Psoas muscle (tissue), 8 donors: ENCODE data around the gene ASIC4. TPM values are rescaled to one million over a fixed set of nuclear protein-coding genes. Genes with fewer than 3 reads are reported as not detected.

Source experiments
- ATAC-seq, 4 donors: fragments of 200-7000 bp; cut with Tn5 transposase; one replicate each; pipeline ENCODE4 v1.9.1; 2020; ENCODE audit warnings: moderate library complexity in 3 of 4, mild to moderate bottlenecking in 2 of 4
- DNase-seq, 2 donors: peaks; one replicate each; pipeline ENCODE4 v3.0.0-alpha.2; 2020
- H3K27ac ChIP-seq: fragments of 200-600 bp; one replicate; pipeline ENCODE4 v1.8.0; 2022
- H3K27me3 ChIP-seq, 3 donors: fragments of 200-600 bp in 1 of 3; one replicate each; pipeline versions ENCODE4 v1.6.1 to v1.8.0; 2013 to 2022; ENCODE audit warnings: low read length in 2 of 3, mild to moderate bottlenecking in 2 of 3, moderate library complexity in 1 of 3; ENCODE audit not compliant: insufficient read depth in 3 of 3
- H3K36me3 ChIP-seq, 2 donors: fragments of 200-600 bp in 1 of 2; one replicate each; pipeline versions ENCODE4 v1.6.1 to v1.8.0; 2013 to 2022; ENCODE audit warnings: low read depth in 1 of 2, mild to moderate bottlenecking in 1 of 2, moderate library complexity in 1 of 2; ENCODE audit not compliant: insufficient read depth in 1 of 2
- H3K4me1 ChIP-seq: fragments of 200-600 bp; one replicate; pipeline ENCODE4 v1.8.0; 2022
- H3K4me3 ChIP-seq: fragments of 200-600 bp; one replicate; pipeline ENCODE4 v1.8.0; 2022; ENCODE audit warnings: mild to moderate bottlenecking
- H3K9me3 ChIP-seq: fragments of 200-600 bp; one replicate; pipeline ENCODE4 v1.8.0; 2022
- WGBS, 3 donors: extraction: QIAGEN DNeasy Blood & Tissue Kit; methylation state at CpG; one replicate each; pipeline versions ENCODE4 v1.1.6 to v1.1.7; 2013; 5-methylcytosine and 5-hydroxymethylcytosine counted together
- intact Hi-C, 2 donors: fragments of 100-400 bp; cut with DNase I; formaldehyde crosslinking; loops; one replicate each; pipeline versions ENCODE4 v1.11.0 to v1.14.2; 2022
- polyA plus RNA-seq, 3 donors: library from polyadenylated mRNA; stranded (reverse); fragments of 200-250 nt; gene quantifications; one replicate each; pipeline ENCODE4 v1.2.3, GENCODE V29; 2013
- total RNA-seq, 4 donors: library from RNA; stranded (reverse); fragmentation: NEBNext Ultra II Directional in 2 of 4; extraction: Animal tissue kit (Norgen Biotek cat#: 25700) in 2 of 4; gene quantifications; one replicate each; pipeline versions ENCODE4 v1.2.1 to v1.2.4, GENCODE V29; 2021 to 2023
- TF ChIP-seq, protein P1 (sequence below): fragments of 200-600 bp; IDR thresholded peaks from one replicate; pipeline ENCODE4 v1.8.0; 2022; ENCODE audit warnings: antibody characterized with exemption
- donor health status: healthy with polysubstance abuse.
- donor health status: DM: no; HTN: no; CAD: no; lungs with moderate emphysema.
- donor health status: Bipolar disorder and iron deficiency.
- donor health status: healthy.
- donor health status: DM: yes; HTN: yes; CAD: no.
- donor health status: DM: no; HTN: no; CAD: no.
- donor health status: DM: no; HTN: no; CAD: no.
- donor health status: DM: yes; HTN: yes; CAD: no.

Gene ASIC4
- total and polyA plus RNA-seq, 7 donors: 0.03 to 0.34 (median 0.26) TPM; not detected in 3

DNA sequence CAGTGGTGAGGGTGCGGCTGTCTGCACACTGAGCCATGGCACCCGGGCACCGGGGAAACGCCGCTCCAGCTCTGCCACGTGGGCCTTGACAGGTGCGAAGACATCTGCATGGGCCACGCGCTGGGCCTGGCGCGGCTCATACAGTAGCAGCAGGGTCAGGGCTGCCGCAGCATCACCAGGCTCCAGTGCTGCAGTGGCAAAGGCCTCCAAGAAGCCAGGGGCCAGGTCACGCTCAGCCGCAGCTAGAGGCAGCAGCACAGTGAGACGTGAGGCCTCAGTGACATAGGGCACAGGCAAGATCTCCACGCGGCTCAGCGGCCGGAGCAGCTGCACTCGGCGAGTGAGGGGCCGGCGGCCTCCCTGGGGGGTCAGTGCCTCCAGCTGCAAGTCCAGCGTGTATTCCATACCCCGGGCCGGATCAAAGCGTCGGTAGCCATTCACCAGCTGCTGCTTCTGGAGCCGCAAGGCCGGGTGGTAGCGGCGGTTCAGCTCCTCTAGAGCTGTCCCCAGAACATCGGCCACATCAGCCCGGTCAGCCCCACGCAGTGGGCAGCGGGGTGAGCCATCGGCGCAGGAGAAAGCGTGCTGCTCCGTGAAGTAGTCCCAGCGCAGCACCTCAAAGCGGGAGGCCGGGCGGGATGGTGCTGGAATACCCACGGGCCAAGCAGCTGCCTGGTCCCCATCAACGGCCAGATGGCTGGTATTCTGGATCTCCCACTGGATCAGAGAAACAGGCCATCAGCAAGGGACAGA lies 25.8 kb downstream of the ASIC4 start:
- Histone ChIP-seq H3K4me3 (no peak overlapping the region), H3K27ac (no peak overlapping the region), H3K27me3 (no peaks in the 10 kb centered on the region), H3K9me3 (no peaks in the 10 kb centered on the region), H3K4me1 (peaks cover 23% of the 10 kb centered on the region), H3K36me3 (peaks cover 0 to 29% of the 10 kb centered on the region in 2 donors)
- ATAC-seq (no peak), DNase-seq (no peak)
- 86 to 88% (median 87%) methylated on average over 45 to 46 of the region's 46 CpGs for WGBS, 3 donors
- TF ChIP-seq, protein P1, sequence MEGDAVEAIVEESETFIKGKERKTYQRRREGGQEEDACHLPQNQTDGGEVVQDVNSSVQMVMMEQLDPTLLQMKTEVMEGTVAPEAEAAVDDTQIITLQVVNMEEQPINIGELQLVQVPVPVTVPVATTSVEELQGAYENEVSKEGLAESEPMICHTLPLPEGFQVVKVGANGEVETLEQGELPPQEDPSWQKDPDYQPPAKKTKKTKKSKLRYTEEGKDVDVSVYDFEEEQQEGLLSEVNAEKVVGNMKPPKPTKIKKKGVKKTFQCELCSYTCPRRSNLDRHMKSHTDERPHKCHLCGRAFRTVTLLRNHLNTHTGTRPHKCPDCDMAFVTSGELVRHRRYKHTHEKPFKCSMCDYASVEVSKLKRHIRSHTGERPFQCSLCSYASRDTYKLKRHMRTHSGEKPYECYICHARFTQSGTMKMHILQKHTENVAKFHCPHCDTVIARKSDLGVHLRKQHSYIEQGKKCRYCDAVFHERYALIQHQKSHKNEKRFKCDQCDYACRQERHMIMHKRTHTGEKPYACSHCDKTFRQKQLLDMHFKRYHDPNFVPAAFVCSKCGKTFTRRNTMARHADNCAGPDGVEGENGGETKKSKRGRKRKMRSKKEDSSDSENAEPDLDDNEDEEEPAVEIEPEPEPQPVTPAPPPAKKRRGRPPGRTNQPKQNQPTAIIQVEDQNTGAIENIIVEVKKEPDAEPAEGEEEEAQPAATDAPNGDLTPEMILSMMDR: no peak
- intact Hi-C loops: loop anchor here (2.0 to 10.0 kb wide), 4 partner anchors 103 to 375 kb away; partner anchors contain the start of genes CNPPD1 (in 1 of the 2), NHEJ1 (in 1 of the 2), RETREG2 (in 1 of the 2) and SLC23A3 (in 1 of the 2)

DNA sequence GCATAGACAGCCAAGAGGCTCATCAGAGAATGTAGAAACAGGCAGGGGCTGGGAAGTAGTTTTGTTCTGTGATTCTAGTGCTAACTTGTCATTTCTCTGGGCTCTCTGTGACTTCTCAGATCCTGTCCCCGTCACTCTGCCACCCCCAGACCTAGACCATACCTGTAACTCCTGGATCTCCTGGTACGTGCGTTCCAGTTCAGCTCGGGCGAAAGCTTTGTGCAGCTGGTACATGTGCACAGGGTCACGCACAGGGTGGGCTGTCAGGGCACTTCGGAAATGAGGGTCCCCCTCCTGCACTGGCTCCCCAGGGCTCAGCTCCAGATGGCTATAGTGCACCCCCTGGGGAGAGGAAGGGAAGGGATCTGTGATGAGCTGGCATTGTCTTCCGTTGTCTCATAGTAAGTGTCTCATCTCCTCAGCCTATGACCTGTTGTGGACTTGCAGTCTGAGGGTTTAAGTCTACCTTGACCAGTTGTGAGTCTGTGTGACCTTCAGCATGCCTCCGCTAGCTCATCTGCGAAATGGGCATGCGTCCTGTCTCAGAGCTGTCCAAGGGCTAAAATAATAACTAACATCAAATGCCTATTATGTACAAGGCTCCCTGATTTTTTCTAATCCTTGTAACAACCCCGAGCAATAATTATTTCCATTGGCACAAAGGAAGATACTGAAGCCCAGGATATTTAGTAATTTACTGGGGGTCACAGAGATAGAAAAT lies 26.7 kb downstream of the ASIC4 start:
- H3K4me3 ChIP-seq: no peak overlapping the region
- ATAC-seq: no peak
- intact Hi-C loops: loop anchor here (2.0 to 10.0 kb wide), 3 partner anchors 102 to 366 kb away; partner anchors contain the start of genes CNPPD1 (in 1 of the 2), RETREG2 (in 1 of the 2) and SLC23A3 (in 1 of the 2)
- peaks cover 23% of the 10 kb centered on the region for H3K4me1 ChIP-seq
- H3K9me3 ChIP-seq: no peaks in the 10 kb centered on the region
- WGBS, 3 donors: 90 to 92% (median 90%) methylated on average over 12 of the region's 12 CpGs
- H3K27me3 ChIP-seq: no peaks in the 10 kb centered on the region
- TF ChIP-seq, protein P1: no peak
- H3K36me3 ChIP-seq: peaks cover 0 to 29% of the 10 kb centered on the region in 2 donors
- no peak for DNase-seq
- no peak overlapping the region for H3K27ac ChIP-seq

DNA sequence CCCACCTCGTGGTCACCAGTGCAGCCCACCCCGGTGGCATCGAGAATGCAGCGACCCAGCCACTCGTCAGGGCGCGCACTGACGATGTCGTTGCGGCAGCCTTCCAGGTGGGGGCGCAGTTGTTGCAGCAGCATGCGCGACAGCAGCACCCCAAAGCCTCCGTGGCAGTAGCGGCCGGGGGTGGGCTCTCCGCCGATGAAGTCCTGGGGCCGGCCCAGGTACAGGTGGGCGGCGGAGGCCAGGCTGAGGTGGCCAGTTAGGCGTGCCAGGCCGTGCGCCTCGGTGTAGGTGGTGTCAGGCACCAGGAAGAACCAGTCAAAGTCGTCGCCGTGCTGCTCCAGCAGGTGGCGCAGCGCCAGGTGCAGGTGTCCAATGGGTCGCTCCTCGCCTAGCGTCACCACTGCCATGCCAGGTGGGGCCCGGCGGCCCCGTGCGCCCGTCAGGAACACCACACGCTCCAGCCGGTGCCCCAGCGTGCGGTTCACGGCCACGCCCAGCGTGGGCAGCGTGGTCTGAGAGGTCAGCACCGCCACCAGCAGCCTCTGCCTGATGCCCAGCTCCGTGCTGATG lies 27.4 kb downstream of the ASIC4 start:
- WGBS, 3 donors: 14 to 22% (median 15%) methylated on average over 47 to 48 of the region's 48 CpGs
- DNase-seq: peak; percentile 74 to 87
- Histone ChIP-seq H3K4me3 (peak overlapping the region; percentile 38), H3K9me3 (no peaks in the 10 kb centered on the region), H3K4me1 (peaks cover 23% of the 10 kb centered on the region), H3K27ac (no peak overlapping the region), H3K27me3 (no peaks in the 10 kb centered on the region), H3K36me3 (peaks cover 0 to 29% of the 10 kb centered on the region in 2 donors)
- ATAC-seq: peak; percentile 30 to 49 (median 31)
- intact Hi-C loops: loop anchor here (2.0 to 10.0 kb wide), 3 partner anchors 101 to 367 kb away; partner anchors contain the start of genes CNPPD1 (in 1 of the 2), RETREG2 (in 1 of the 2) and SLC23A3 (in 1 of the 2)
- TF ChIP-seq, protein P1: peak; percentile 80

DNA sequence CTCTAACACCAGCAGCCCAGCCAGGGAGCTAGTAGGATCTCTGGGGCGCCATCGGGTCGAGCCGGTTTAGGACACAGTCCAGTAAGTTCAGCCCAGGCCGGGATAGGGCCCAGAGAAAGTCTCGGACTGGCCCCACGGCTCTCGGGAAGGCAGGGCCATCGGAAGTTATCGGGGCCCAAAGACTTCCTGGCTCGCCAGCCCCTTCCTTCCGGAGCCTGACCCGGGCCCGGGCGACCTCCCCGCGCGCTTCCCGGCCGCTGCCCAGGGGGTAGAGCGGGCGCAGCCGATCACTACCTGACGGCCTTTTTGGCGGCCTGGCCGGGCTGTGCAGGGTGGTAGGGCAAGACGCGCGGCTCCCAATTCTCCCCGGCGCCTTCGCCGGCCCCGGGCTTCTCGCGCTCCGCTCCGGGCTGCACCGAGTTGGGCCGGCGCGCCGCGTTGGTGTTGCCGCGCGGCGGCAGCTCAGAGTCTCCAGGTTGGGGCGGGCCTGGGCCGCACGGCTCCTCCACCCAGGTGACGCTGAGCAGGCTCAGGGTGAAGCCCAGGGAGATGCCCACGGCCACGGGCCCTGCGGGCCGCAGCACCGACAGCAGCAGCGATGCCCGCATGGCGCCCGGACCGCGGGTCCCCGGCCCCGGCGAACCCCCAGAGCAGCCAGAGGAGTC lies 28.8 kb downstream of the ASIC4 start:
- intact Hi-C loops: loop anchor here (2.0 to 10.0 kb wide), 3 partner anchors 100 to 368 kb away; partner anchors contain the start of genes CNPPD1 (in 1 of the 2), RETREG2 (in 1 of the 2) and SLC23A3 (in 1 of the 2)
- DNase-seq (peak in 1 of 2 donors; percentile 69), ATAC-seq (peak; percentile 25 to 56 (median 45))
- H3K4me3 ChIP-seq: peak overlapping the region; percentile 79
- peaks cover 0 to 29% of the 10 kb centered on the region in 2 donors for H3K36me3 ChIP-seq
- 0 to 1% (median 1%) methylated on average over 47 to 66 of the region's 66 CpGs for WGBS, 3 donors
- H3K9me3 ChIP-seq: no peaks in the 10 kb centered on the region
- peaks cover 23% of the 10 kb centered on the region for H3K4me1 ChIP-seq
- no peaks in the 10 kb centered on the region for H3K27me3 ChIP-seq
- H3K27ac ChIP-seq: peak overlapping the region; percentile 94
- TF ChIP-seq, protein P1: no peak
